Ovary (tissue), 10 donors: ENCODE measurements around the gene SPINT2. TPM values are rescaled to one million over a fixed set of nuclear protein-coding genes. Genes with fewer than 3 reads are reported as not detected.

Experiments
- DNase-seq, 5 donors: peaks; one replicate each; pipeline ENCODE4 v3.0.0-alpha.2; 2019 to 2020
- H3K27ac ChIP-seq, 2 donors: fragments of 200-600 bp; one replicate each; pipeline versions ENCODE4 v1.5.1 to v1.8.0; 2019 to 2022
- H3K27me3 ChIP-seq: fragments of 200-600 bp; one replicate; pipeline ENCODE4 v1.8.0; 2022
- H3K36me3 ChIP-seq: fragments of 200-600 bp; sonication (generic); one replicate; pipeline ENCODE4 v1.5.1; 2019
- H3K4me1 ChIP-seq: one replicate; pipeline ENCODE4 v1.8.1; 2013; ENCODE audit warnings: mild to moderate bottlenecking, moderate library complexity; ENCODE audit not compliant: insufficient read depth
- H3K4me3 ChIP-seq: fragments of 200-600 bp; sonication (generic); one replicate; pipeline ENCODE4 v1.5.1; 2017
- H3K9me3 ChIP-seq, 2 donors: fragments of 200-600 bp in 1 of 2; sonication (generic) in 1 of 2; one replicate each; pipeline versions ENCODE4 v1.5.1 to v1.8.1; 2013 to 2019; ENCODE audit warnings: mild to moderate bottlenecking in 1 of 2, moderate library complexity in 1 of 2
- EP300 ChIP-seq: sonication (generic); formaldehyde crosslinking; IDR thresholded peaks from one replicate; pipeline ENCODE4 v1.6.1; 2017; ENCODE audit warnings: antibody characterized with exemption
- POLR2A ChIP-seq: fragments of 450-650 bp; IDR thresholded peaks from one replicate; pipeline ENCODE4 v1.6.1; 2017; ENCODE audit warnings: antibody characterized with exemption, mild to moderate bottlenecking, moderate library complexity
- WGBS, 3 donors: extraction: QIAGEN DNeasy Blood & Tissue Kit in 1 of 3; methylation state at CpG; one replicate each; pipeline versions ENCODE4 v1.1.5 to v1.1.7; 2013 to 2017; 5-methylcytosine and 5-hydroxymethylcytosine counted together
- intact Hi-C, 4 donors: fragments of 100-400 bp; cut with DNase I; formaldehyde crosslinking; loops; one replicate each; pipeline versions ENCODE4 v1.11.0 to v1.15.1; 2022 to 2023
- long read RNA-seq, 3 donors: library from polyadenylated mRNA in 2 of 3; unstranded in 2 of 3; transcript quantifications; one replicate each; pipeline ENCODE4 v2.0.0 and lab custom pipeline, GENCODE V29; 2021 to 2026
- polyA plus RNA-seq, 2 donors: library from polyadenylated mRNA; stranded (reverse); fragments of 200-250 nt in 1 of 2; fragments of 350-450 nt in 1 of 2; fragmentation: Illumina TruSeq in 1 of 2; extraction: RNeasy Lipid Tissue Mini Kit (QIAGEN cat#74804) in 1 of 2; gene quantifications; one replicate each; pipeline ENCODE4 v1.2.3, GENCODE V29; 2013 to 2014
- total RNA-seq, 7 donors: library from RNA; depleted of rRNA in 2 of 7; stranded (reverse); fragments of >200 nt in 2 of 7; fragmentation: NEBNext Ultra II Directional in 3 of 7; extraction: Animal tissue kit (Norgen Biotek cat#: 25700) in 3 of 7; gene quantifications; one replicate each; pipeline versions ENCODE4 v1.1.0 to v1.2.4, GENCODE V29; 2016 to 2023
- TF ChIP-seq, protein P1 (sequence below), 3 donors: fragments of 450-650 bp in 2 of 3; fragments of 200-600 bp in 1 of 3; IDR thresholded peaks; one replicate each; pipeline versions ENCODE4 v1.5.1 to v1.8.0; 2016 to 2022; ENCODE audit warnings: antibody characterized with exemption in 3 of 3, mild to moderate bottlenecking in 1 of 3
- donor health status: DM: no; HTN: no; CAD: no; lungs with moderate emphysema.
- donor health status: DM: no; HTN: no; CAD: no.
- donor health status: Bipolar disorder and iron deficiency.
- donor health status: DM: yes; HTN: yes; CAD: no.
- donor health status: DM: no; HTN: no; CAD: no.
- donor health status: DM: yes; HTN: yes; CAD: no.

Gene SPINT2, protein sequence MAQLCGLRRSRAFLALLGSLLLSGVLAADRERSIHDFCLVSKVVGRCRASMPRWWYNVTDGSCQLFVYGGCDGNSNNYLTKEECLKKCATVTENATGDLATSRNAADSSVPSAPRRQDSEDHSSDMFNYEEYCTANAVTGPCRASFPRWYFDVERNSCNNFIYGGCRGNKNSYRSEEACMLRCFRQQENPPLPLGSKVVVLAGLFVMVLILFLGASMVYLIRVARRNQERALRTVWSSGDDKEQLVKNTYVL
- total RNA-seq (100 to 1,000 TPM; 111 to 556 (median 118) TPM), polyA plus RNA-seq (10 to 100 TPM; 71.5 to 79.6 TPM)
- long read RNA-seq, donor 1, transcript SPINT2-204 (7 exons, 1,246 nt) = minor isoform, 6 of 1,453 reads
- long read RNA-seq, donor 1, transcript SPINT2-201 (7 exons, 1,802 nt) = major isoform, 1,309 of 1,453 reads
- long read RNA-seq, donor 1, transcript SPINT2-202 (6 exons, 1,367 nt) = minor isoform, 19 of 1,453 reads
- long read RNA-seq, donor 1, partial matches to known transcripts = 39 of 1,453 reads
- long read RNA-seq, donor 1, other reads (novel, unspliced or antisense) = 80 of 1,453 reads
- long read RNA-seq, donor 2, transcript SPINT2-201 (7 exons, 1,802 nt) = major isoform, 177 of 308 reads
- long read RNA-seq, donor 2, transcript SPINT2-202 (6 exons, 1,367 nt) = minor isoform, 9 of 308 reads
- long read RNA-seq, donor 2, partial matches to known transcripts = 45 of 308 reads
- long read RNA-seq, donor 2, other reads (novel, unspliced or antisense) = 73 of 308 reads
- long read RNA-seq, donor 3, transcript SPINT2-202 (6 exons, 1,367 nt) = minor isoform, 6 of 284 reads
- long read RNA-seq, donor 3, transcript SPINT2-201 (7 exons, 1,802 nt) = major isoform, 230 of 284 reads
- long read RNA-seq, donor 3, partial matches to known transcripts = 22 of 284 reads
- long read RNA-seq, donor 3, other reads (novel, unspliced or antisense) = 25 of 284 reads

- TF ChIP-seq POLR2A = peak; percentile 32
- TF ChIP-seq, protein P1, sequence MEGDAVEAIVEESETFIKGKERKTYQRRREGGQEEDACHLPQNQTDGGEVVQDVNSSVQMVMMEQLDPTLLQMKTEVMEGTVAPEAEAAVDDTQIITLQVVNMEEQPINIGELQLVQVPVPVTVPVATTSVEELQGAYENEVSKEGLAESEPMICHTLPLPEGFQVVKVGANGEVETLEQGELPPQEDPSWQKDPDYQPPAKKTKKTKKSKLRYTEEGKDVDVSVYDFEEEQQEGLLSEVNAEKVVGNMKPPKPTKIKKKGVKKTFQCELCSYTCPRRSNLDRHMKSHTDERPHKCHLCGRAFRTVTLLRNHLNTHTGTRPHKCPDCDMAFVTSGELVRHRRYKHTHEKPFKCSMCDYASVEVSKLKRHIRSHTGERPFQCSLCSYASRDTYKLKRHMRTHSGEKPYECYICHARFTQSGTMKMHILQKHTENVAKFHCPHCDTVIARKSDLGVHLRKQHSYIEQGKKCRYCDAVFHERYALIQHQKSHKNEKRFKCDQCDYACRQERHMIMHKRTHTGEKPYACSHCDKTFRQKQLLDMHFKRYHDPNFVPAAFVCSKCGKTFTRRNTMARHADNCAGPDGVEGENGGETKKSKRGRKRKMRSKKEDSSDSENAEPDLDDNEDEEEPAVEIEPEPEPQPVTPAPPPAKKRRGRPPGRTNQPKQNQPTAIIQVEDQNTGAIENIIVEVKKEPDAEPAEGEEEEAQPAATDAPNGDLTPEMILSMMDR (IDR thresholded peaks at IDR 0.05) = no peak
- Histone ChIP-seq H3K27ac (peak within 1 kb of the TSS; percentile 93 to 95), H3K27me3 (no peaks in the 10 kb centered on the region), H3K4me3 (peak within 1 kb of the TSS; percentile 44), H3K36me3 (no peaks in the 10 kb centered on the region), H3K4me1 (peaks cover 7% of the 10 kb centered on the region), H3K9me3 (no peaks in the 10 kb centered on the region)
- 10 to 15% (median 11%) methylated on average over 58 to 78 of the region's 78 CpGs for WGBS, 3 donors
- peak in 4 of 5 donors; percentile 54 to 74 (median 64) for DNase-seq
- intact Hi-C loops = no loop called here
Measured at GRCh38 chr19:38264486-38265212, at the start of gene SPINT2. Gene SPINT2, plus strand, starts transcription at chr19:38264573. Its CDS starts 320 bp downstream, at chr19:38264893.

DNA sequence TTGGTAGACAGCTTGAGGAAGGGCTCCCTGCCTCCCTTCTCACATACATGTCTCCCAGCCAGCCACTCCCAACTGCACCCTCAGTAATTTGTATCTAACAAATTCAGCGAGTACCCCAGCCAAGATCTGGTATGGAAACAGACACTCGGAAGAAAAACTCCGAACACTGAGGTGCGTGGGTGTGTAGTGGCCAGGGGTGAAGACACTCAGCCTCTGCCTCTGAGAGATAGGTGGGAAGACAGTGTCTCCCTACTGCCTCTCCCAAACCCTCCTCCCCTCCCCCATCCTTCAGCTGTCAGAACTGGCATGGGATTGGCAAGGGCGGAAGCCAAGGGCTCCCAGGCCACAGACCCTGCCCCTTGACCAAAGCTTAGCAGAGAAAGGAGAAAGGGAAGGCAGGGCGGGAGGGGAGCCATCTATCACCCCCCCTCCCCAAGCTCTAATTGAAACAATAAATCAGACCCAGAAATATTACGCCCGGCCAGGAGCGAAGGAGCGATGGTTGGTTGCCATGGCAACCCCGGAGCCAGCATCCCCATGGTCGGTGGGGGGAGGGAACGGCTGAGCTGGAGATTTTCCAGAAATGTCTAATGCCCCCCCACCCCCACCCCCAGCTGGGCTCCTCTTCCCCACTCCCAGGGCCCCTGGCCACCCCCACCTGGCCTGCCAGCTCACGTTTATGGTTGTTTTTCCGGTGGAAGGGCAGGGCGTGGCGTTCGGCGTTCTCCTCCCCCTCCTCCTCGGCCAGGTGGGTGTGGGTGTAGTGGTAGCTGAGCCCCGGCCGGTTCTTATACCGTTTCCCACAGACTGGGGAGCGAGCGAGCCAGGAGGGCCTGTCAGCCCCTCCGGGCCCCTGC is 47.4 kb upstream of the SPINT2 start:
- 17 to 33% (median 29%) methylated on average over 26 of the region's 26 CpGs for WGBS, 3 donors
- no peaks in the 10 kb centered on the region for H3K27me3 ChIP-seq
- intact Hi-C loops = loop anchor here in 1 of 4 donors (10.0 kb wide), 1 partner anchor 302 kb away; no protein-coding TSS in a partner anchor

DNA sequence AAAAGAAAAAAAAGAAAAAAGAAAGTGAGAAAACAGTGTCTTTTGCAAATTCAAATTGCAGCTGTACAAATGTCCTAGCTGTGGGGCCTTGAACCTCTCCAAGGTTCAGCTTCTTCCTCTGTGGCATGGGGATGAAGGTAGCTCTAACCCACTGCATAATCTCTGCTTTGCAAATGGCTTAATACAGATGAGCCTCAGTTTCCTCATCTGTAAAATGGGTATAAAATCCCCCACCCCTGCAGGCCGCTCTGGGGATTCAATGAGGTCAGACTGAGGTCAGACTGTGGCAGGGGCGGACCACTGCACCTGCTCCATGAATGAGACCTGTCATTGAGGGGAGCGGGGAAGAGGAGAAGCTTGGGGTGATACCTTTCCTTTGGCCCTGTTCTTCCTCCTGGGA is 46.2 kb upstream of the SPINT2 start:
- DNase-seq = no peak
- no peak overlapping the region for H3K27ac ChIP-seq
- H3K27me3 ChIP-seq = no peaks in the 10 kb centered on the region
- no peaks in the 10 kb centered on the region for H3K4me1 ChIP-seq
- no peaks in the 10 kb centered on the region for H3K36me3 ChIP-seq
- TF ChIP-seq, protein P1 (IDR thresholded peaks at IDR 0.05) = no peak
- no peak for TF ChIP-seq EP300
- no peak for TF ChIP-seq POLR2A
- no peaks in the 10 kb centered on the region for H3K9me3 ChIP-seq
- no peak overlapping the region for H3K4me3 ChIP-seq
- WGBS, 3 donors = 92 to 96% (median 96%) methylated on average over 3 of the region's 3 CpGs
- intact Hi-C loops = loop anchor here in 1 of 4 donors (10.0 kb wide), 1 partner anchor 303 kb away; no protein-coding TSS in a partner anchor

More for the DNA sequence above, 47.4 kb upstream of the SPINT2 start:
- Histone ChIP-seq H3K9me3 (no peaks in the 10 kb centered on the region), H3K4me3 (no peak overlapping the region), H3K27ac (no peak overlapping the region), H3K36me3 (no peaks in the 10 kb centered on the region), H3K4me1 (no peaks in the 10 kb centered on the region)
- TF ChIP-seq EP300 (no peak), POLR2A (no peak)
- TF ChIP-seq, protein P1 (IDR thresholded peaks at IDR 0.05) = no peak
- no peak for DNase-seq
